Renal pelvis (tissue), 4 donors: Measurements from ENCODE around the gene NEIL3. TPM values are rescaled to one million over a fixed set of nuclear protein-coding genes. Genes with fewer than 3 reads are reported as not detected.

Experiments
- DNase-seq: peaks from one replicate; pipeline ENCODE4 v3.0.0-alpha.2; 2013
- polyA plus RNA-seq, 3 donors: library from polyadenylated mRNA; unstranded; fragments of 120-200 nt; gene quantifications; one replicate each; pipeline ENCODE4 v1.2.1, GENCODE V29; 2013; ENCODE audit not compliant: insufficient read length in 3 of 3

NEIL3 gene
- polyA plus RNA-seq, 3 donors = 4.2 to 6.1 (median 5.4) TPM

DNA sequence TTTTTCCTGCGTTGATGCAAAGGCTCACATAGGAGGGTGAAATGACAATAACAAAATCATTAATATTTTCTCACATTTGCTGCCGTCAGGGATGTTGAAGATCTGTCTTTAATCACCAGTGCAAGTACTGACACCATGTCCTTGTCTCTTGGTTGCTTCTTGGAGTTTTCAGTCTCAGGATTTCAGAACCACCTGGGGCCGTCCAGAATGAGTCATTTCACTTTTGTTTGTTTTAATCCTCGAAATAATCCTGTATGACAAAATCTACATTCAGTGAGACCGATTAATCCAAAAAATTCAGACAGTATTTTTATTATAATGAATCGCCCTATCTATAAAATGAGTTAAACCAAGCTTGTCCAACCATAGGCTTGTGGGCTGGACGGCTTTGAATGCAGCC lies 47.2 kb downstream of the NEIL3 start:
- DNase-seq = no peak

DNA sequence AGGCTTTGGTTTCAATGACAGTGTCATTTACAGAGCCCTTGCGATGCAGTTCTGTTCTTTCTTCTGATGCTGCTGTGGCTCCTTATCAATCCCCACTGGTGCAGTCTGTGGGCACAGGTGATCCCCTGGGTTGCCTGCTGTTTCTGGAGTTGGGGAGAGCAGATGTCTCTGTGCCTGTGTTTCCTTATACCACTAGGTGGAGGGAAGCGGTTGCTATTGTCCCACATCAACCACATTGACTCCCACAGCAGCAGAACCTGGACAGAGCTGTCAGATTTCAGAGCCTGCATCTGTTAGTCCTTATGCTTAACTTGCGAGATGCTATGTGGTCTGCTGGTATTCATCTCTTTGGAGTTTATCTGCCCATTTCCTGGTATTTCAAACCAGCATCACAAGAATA lies 57.7 kb downstream of the NEIL3 start:
- no peak for DNase-seq

DNA sequence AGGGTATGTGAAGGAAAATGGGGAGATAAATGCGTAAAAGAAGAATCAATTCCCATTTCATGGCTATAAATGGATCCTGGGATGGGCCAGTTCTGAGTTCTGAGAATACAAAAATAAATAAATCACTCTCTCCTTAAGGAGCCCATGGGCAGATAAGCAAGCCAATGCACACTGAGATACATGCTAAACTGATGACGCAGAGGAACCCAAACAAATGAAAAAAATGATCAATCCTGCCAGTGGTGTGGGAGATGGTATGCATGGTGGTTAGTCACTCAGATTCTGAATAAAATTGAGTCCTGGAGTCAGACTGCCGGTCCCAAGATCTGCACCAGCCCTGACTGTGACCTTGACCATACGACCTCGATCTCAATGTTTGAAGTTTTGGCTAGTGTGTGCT lies 59.7 kb downstream of the NEIL3 start:
- no peak for DNase-seq

DNA sequence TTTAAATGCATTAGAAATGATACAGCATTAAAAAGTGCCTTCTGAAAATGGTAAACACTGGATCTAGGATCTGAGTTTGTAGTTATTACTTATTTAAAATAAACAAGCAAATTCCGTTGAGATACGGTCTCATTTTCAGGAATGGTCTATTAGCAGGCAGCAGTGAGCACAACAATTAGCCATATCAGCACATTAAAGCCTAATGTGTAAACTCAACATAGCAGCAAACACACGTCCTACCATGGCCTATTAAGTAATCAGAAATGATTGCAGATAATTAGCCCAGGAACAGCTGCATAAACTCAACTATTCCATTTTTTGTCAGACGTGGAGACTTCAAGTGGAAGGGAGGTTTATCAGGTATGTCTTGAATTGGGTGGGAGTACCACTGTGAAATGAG lies 61.8 kb downstream of the NEIL3 start:
- DNase-seq = no peak

DNA sequence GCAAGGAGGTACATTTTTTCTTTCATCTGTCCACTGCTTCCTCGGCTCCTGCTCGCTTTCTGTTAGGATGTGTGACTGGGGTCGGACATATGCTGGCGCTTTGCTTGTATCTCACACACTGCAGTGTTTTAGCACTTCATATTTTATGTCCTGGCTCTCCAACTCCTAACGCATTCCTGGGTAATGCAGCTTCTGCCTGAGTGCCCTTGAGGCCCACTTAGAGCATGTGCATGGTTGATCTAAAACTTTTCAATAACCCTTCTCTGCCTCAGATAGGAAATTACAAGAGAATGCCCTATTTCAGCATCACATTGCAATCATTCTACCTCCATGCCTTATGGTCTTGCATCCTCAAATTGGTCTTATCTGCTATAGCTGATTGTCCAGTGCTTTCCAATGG lies 65.3 kb downstream of the NEIL3 start:
- no peak for DNase-seq

DNA sequence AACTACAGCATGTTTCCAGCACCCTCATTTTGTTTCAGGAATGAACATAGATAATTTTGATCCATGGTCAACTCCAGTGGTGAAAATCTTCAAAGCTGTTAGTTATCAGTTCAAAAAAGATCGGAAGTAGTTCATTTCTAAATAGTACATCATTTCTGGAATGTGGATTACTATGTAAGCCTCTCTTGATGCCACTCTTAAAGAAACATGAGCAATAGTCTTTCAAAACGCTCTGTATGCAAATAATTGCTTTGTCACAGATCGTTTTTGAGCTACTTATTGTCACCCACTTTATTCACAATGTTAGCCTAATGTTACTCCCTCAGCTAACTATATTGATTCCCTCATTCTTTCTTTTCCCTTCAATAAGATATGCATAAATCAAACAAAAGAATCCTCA lies 65.7 kb downstream of the NEIL3 start:
- no peak for DNase-seq

DNA sequence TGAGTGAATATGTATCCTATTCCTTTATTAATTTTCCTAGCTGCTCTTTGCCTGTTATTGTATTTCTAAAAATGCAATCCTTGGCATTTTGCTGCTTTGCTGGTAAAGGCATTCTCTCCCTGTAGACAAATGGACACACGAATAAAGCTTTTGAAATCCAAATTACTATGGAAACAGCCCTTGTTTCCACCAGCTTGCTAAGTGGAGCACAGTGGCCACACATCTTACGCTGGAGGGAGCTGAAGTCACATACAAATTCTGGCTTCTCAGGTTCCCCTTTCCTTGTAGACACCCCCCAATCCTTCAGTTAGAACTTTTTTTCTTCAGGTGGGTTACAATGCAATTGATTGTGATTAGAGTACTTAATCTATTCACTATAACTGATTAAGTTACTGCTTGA lies 66.3 kb downstream of the NEIL3 start:
- DNase-seq = no peak

DNA sequence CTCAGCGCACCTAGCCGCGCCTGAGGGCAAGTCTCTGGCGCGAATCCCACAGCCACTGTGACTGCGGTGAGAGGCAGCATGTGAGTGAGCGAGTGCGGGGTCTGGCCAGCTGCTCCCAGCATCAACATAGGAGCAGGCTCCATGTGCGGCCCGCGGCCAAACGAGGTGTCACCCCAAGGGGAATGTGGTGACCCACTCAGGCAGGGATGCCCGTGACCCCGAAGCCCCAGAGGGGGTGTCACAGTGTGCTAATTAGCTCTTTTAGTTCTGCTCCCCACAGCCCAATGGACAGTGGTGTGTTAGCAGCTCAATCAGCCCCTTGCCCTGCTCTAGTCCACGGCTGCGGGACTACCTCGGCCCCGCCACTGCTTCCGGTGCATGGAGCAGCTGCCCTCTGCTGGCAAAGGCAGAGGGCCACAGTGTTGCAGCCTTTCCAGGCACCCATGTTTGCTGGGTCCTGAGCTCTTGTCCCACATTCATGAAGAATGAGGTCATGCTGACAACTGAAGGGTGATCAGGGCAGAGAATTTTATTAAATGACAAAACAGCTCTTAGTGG lies 71.1 kb downstream of the NEIL3 start:
- no peak for DNase-seq

DNA sequence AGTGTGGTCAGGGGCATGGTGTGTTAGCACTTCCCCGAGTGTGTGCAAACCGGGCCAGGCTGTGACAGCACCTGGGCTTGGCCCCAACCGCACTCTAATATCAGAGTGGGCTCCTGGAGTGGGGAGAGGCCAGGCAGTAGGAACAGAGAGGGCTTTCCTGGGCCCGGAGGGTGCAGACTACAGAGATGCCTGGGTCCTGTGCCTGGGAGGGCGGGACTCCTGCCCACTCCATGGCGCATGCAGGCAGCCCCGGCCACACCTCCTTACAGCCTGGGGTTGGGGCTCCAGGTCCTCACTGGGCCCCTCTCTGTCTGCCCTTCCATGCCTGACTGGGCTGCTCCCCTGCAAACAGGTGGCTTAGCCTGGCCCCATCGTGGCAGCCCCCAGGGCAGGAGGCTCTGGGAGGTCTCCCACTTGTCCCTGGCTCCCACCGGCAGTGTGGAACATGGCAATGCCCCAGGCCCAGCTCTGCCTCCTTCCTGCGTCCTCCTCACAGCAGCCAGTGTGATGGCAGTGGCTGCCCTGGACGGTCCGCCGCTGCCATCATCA lies 72.2 kb downstream of the NEIL3 start:
- DNase-seq = no peak

DNA sequence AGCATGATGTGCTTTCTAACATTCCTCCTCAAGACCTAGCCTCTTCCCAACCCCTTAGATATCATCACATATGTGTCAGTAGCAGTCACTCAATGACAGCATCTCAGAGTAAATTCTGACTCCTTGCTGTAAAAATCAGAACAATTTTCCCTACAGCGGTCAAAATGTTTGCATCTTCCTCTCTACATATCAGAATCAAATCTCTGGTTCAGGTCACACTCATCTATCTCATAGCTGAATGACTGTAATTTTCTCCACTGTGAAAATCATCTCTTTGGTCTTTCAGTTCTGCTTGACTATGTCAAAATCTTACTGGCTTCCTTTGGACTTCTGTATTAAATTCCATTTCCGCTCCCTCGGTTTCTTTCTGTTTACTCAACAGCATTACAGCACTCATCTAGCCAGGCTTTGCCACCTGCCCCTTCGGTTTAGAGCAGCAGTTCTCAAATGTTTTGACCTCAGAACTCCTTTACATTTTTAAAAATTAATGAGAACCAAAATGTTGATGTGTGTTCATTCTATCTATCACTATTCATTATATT lies 75.3 kb downstream of the NEIL3 start:
- no peak for DNase-seq

DNA sequence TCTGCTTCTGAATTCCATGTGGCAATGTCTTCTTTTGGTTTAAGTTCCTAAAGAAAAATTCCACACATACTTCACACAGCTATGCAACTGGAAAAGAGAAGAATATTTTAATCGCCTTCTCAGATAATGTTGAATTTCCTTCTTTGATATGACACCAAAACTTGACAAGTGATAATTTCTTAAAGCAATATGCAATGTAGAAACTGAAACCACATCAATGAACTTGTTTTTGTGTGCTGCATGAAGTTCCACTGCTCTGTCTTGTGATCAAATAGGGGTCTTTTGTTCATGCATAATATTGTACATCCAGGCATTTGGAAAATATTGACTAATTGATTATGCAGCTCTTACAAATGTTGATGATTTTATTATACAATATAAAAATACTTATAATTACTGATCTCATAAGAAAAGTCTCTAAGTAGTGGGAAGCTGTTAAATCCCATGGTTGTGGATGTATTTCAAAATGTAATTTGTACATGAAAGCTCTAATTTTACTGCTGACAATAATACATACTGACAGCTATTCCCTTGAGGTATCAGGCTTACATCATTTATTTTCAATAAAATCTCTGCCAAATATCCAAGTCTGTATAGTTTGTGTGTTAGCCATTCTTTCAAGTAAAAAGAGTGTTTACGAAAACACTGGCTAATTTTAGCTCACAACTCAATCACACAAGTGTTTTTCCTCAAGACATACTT lies 76.1 kb downstream of the NEIL3 start:
- DNase-seq = no peak

DNA sequence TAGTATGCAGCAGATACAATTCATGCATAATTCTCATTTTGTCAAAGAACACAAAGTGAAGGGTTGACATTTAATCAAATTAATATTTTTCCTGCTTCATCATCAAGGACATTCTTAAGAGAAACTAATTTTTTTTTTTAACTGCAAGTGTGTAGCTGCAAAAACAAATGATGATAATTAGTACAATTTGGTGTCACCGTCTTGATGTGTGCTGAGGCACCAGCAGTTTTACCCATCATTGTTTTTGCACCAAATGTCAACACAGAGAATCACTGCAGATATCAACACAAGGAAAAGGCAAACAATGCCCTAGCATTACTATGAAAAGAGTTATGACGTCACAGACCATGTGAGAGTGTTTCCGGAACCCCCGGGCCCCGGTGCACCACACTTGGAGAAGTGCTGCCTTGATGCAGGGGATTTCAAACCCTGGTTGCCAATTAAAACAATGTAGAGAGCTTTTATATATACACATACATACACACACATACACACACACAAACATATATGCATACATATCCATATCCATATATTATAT lies 76.7 kb downstream of the NEIL3 start:
- no peak for DNase-seq

DNA sequence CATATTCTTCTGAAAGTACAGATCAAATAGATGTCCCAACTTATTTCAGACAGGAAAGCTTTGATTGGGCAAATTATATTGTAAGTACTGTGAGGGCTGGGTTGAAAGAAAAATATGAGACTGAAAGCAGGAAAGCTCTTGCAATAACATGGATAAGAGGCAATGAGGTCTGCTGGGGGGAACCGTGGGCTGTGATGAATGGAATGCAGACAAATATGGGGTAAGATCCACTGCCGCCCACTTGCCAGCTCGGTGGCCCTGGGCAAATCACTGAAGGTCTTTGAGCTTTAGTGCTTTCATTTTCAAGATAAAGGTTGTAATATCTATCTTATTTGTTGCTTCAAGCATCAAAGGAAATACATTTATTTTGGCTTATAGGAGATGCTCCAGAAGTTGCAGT lies 81.6 kb downstream of the NEIL3 start:
- no peak for DNase-seq

DNA sequence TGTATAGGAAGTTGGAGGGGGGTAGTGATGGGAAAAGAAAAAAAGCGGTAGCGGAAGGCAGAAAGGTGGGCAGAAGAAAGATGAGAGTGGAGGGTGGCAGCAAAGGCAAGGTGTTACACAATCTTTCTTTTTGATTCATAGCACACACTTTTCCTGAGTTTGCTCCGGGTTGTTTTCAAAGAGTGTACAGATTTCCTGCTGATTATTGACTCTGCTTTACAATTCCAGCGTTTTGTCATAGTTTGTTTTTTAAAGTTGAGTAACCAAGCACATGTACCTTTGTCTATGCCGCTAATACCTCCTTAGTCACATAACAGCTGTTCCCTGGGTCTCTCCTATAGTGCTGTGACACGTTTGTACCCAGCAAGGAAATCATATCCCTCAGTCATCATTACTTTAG lies 82.3 kb downstream of the NEIL3 start:
- DNase-seq = no peak

DNA sequence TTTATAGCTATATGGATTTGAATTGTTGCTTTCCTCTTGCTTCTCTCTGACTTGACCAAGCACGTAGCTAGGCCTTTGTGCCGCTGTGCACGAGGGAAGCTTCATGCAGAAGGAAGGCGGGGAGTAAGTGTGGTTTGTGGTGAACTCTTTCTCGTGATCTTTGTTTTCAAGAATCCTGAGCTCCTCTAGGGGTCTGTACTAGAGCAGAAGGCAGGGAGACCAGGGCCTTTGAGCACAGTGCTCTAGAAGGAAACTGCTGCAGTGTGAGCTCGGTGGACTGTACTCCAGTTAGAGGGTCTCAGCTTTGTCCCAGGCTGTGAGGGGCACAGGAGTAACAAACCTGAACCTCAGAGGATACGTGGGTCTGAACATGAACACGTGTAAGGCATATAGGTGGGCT lies 83.6 kb downstream of the NEIL3 start:
- DNase-seq = no peak

DNA sequence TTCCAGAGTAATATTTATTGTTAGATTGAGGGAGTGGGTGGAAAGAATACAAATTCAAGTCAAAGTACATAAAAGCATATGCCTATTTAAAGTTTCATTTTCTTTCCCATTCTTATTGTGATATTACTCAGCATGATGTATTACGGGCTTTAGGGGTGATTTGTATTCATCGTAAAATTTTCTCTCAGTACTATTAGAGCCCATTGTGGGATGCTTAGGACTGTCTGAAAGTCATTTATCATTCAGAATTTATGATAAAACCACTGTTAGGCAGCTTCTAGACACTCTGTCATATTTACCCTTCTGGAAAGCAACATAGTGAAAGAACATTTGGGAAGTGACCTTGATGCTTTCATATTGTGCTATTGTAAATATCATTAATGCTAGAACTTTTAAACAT lies 86.7 kb downstream of the NEIL3 start:
- DNase-seq = no peak

DNA sequence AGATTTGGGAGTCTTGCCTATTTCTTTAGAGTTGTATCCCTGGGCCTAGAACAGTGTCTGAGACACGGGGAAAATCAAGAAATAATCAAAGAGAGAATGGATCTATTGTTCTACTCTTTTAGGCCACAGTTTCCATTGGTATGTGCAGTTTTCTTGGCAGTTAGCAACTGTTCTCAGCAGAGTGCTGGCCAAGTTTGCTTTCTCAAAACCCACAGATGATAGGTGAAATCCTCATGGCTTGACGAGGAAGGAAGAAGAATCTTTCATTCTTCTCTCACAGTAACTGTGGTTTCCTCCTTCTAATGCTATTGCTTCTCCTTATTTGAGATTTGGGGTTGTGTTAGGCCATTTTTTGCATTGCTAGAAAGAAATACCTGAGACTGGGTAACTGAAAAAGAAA lies 90.4 kb downstream of the NEIL3 start:
- no peak for DNase-seq

DNA sequence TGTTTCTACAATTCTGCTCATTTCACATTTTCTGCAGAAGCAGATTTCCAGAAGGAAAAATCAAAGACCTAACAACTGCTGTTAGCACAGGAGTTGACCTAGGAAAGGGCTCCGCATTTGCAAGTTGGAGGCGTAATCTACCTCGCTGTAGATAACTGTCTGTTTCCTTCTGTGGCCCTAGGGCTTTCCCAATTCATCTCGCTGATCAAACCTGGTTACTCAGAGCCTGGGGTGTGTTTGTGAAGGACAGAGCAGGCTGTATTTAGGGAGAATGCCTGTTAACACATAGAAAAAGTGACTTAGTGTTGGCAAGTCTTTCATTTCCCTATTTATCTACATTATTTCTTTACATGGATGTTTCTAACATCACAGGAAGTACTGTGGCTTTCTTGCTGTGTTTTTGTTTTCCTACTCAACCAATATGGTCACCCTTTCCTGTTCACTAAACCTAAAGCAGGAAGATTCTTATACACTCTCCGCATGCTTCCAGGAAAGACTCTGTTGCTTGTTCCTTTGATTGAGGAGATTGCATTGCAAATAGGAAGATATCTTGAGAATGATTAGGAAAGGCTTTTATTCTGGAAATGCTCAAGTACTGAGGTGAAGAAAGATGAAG lies 92.1 kb downstream of the NEIL3 start:
- DNase-seq = no peak

DNA sequence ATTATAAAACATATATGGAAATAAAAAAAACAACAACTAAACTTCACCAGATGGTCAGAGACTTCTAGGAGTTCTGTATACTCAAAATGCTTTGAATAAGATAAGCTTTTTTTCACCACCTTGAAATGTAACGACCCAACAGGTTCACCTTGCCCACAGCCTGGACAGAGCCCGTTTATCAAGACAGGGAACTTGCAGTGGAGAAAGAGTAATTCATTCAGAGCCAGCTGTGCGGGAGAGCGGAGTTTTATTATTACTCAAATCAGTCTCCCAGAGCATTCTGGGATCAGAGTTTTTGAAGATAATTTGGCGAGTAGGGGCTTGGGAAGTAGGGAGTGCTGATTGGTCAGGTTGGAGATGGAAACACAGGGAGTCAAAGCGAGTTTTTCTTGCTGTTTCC lies 94.1 kb downstream of the NEIL3 start:
- no peak for DNase-seq

DNA sequence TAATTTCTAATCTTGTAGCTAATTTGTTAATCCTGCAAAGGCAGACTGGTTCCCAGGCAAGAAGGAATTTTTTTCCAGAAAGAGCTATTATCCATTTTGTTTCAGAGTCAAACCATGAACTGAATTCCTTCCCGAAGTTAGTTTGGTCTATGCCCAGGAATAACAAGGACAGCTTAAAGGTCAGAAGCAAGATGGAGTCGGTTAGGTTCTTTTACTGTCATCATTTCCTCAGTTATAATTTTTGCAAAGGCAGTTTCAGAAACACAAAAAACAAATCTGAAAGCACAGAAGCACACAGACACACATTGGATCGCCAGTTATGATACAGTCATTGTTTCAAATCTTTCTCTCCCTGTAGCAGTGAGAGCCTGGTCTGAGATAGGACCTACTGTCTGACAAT lies 94.7 kb downstream of the NEIL3 start:
- DNase-seq = no peak

DNA sequence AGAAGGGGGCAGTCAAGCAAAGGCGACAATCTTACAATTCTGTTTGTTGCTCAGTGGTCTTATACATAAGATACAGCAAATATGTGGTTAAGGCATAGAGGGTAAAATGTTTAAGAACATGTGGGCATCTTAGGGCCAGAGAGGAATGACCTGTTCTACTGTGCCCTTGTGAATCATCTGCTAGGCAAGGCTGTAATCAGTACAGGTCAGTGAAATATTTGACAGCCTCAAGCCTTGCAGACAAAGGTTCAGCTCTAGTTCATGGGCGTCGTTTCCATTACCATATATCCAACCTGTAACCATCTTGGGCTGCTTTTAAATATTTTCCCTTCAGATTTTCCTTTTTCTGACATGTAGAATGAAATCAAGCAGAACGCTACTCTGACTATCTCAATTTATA lies 95.3 kb downstream of the NEIL3 start:
- no peak for DNase-seq

DNA sequence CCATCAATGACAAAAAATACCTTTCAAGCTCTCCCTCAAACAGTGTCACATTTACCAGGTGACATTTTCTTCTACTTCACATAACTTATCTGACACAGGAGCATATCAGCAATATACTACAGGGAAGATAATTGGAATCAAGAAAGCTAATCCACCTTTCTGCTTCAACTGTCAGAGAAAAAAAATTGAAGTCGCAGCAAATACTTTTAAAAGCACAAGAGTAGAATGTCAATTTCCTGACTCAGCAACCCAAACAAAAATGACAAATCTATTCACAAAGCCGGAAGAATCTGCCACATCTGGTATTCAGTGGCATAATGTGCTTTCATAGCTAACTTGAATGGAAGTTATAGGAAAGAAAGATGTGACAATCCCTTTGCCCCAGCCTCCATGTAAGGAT lies 95.8 kb downstream of the NEIL3 start:
- DNase-seq = no peak

DNA sequence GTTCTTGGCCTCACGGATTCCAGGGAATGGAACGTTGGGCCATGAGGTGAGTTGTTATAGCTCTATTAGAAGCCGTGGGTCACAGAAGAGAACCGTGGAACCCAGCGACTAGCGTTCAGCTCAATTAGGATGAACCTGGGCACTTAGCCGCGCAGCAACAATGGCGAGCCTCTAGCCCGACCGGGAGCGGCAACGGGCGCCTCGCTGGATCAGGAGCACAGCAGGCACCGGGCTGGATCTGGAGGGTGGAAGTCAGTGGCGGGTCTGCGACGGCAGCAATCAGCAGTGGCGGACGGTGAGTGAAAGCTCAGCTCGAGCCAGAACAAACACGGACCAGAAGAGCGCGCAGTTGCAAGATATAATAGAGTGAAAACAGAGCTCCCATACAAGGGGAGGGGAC lies 98.3 kb downstream of the NEIL3 start:
- DNase-seq = no peak
